ENCODE measurements around the gene CAMK1D. TPM values are rescaled to one million over a fixed set of nuclear protein-coding genes. Genes with fewer than 3 reads are reported as not detected.

CAMK1D gene
- total and polyA plus RNA-seq, 10 of the 15 experiments (the other 5 are each of a cell fraction or from before 2014, with no cell fraction given), result 2.1 to 35.5 (median 14.7) TPM

GRCh38 chr10:12720217-12720981 is 371.1 kb downstream of the CAMK1D start (continued):
- no peak for TF ChIP-seq SMAD1 (IDR thresholded peaks at IDR 0.05; ENCODE audit: low read depth, partially characterized antibody)
- TF ChIP-seq BHLHE40 (IDR thresholded peaks at IDR 0.05; ENCODE audit: borderline replicate concordance in 1 of 2, low read depth in 2 of 2, low read length in 1 of 2), result no peak
- TF ChIP-seq ZNF384 (IDR thresholded peaks at IDR 0.05; ENCODE audit: borderline replicate concordance, low read depth, low read length), result no peak
- no peak for TF ChIP-seq PAX8 (IDR thresholded peaks at IDR 0.05)
- TF ChIP-seq EGR1 (IDR thresholded peaks at IDR 0.05; ENCODE audit: borderline replicate concordance in 1 of 2, low read depth in 2 of 2, low read length in 2 of 2), result no peak
- no peak for TF ChIP-seq MXI1 (IDR thresholded peaks at IDR 0.05; ENCODE audit: low read depth, low read length)
- TF ChIP-seq RBBP5 (conservative IDR thresholded peaks at IDR 0.05), result no peak
- TF ChIP-seq PML (IDR thresholded peaks at IDR 0.05; ENCODE audit: low read length), result no peak
- TF ChIP-seq NFYB (IDR thresholded peaks at IDR 0.05; ENCODE audit: insufficient read depth, low read depth, low read length), result no peak
- no peak for TF ChIP-seq IRF4 (IDR thresholded peaks at IDR 0.05; ENCODE audit: low read depth, low read length)

- no peak for FAIRE-seq
- intact Hi-C loops (cut with micrococcal nuclease; ENCODE audit: unreplicated experiment), result no loop called here
- no peak overlapping the region for H3K4me2 ChIP-seq (ENCODE audit: control insufficient read depth, insufficient read depth)
These were observed 372.0 kb downstream of the CAMK1D start for GRCh38 chr10:12721334-12721733.

More at GRCh38 chr10:12721334-12721733, 372.0 kb downstream of the CAMK1D start:
- DNase-seq (ENCODE audit: low read depth, low spot score) (no peak), ATAC-seq (no peak)
- Histone ChIP-seq H3K36me3 (ENCODE audit: control insufficient read depth in 2 of 2, insufficient read depth in 2 of 2, low read length in 1 of 2) (no peaks in the 10 kb centered on the region), H3K79me2 (ENCODE audit: control insufficient read depth, insufficient read depth, low read length) (no peaks in the 10 kb centered on the region), H3K27me3 (replicated peaks in 1 of 2; ENCODE audit: control insufficient read depth in 2 of 2, insufficient read depth in 2 of 2, low read length in 1 of 2) (no peaks in the 10 kb centered on the region), H3K9ac (ENCODE audit: control insufficient read depth, insufficient read depth, low read length) (no peak overlapping the region), H3K4me3 (no peak overlapping the region), H3K9me3 (replicated peaks; ENCODE audit: control insufficient read depth, insufficient read depth, low read length) (no peaks in the 10 kb centered on the region), H3K27ac (ENCODE audit: control insufficient read depth, insufficient read depth) (no peak overlapping the region), H3K4me1 (ENCODE audit: control insufficient read depth, insufficient read depth, low read length) (no peaks in the 10 kb centered on the region), H4K20me1 (ENCODE audit: control insufficient read depth, insufficient read depth) (no peaks in the 10 kb centered on the region), H2AFZ (ENCODE audit: control insufficient read depth, low read depth, low read length) (no peak overlapping the region)
- RAD21 ChIA-PET (ENCODE audit: unreplicated experiment), result no interaction called here
- BruUV-seq (replicated peaks), result no TSS peak
- CTCF ChIA-PET, result interaction anchor here (1.1 kb wide), 1 partner anchor 11 kb away, joined by 4 read pairs; no protein-coding TSS in a partner anchor
- TF ChIP-seq ZNF274 (IDR thresholded peaks at IDR 0.05; ENCODE audit: insufficient read depth, insufficient read length) (no peak), SREBF1 (IDR thresholded peaks at IDR 0.05; ENCODE audit: low read length) (no peak)
- SMC1A ChIA-PET (ENCODE audit: uncharacterized antibody, unreplicated experiment), result no interaction called here
- WGBS (ENCODE audit: insufficient coverage, insufficient replicate concordance, low lambda C conversion rate, missing lambda C conversion rate), result 98% methylated on average over 3 of the region's 3 CpGs
- in situ Hi-C loops (cut with MboI), result no loop called here
- POLR2A ChIA-PET, result no interaction called here

All from GM12878 (cell line).